Measurements from ENCODE around the gene PLCH1. TPM values are rescaled to one million over a fixed set of nuclear protein-coding genes. Genes with fewer than 3 reads are reported as not detected.

PLCH1 gene
- total and polyA plus RNA-seq, 2 experiments from 2014 or later: 8.1 to 25.3 TPM

DNA sequence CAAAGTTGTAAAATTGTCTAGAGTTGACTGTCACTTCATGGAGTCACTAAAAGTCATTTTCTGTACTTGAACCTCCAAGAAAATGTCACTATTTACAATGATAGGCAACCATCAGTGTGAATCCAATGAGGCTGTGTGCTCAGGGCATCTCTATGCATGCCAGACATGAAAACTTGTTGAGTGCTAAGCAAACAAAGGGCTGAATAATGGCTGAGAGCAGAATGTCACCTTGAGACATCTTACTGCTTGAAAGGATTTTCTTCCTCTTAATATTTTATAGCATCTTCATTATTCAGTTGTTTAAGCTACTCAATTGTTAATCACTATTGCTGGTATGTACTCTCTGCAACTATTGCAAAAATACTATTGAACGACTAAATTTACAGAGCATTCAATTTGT is 184.7 kb downstream of the PLCH1 start (continued):
- TF ChIP-seq ZNF331 (CRISPR knock-in tag; IDR thresholded peaks at IDR 0.05; ENCODE audit: low read depth) (no peak), POLR2AphosphoS5 (IDR thresholded peaks at IDR 0.05; ENCODE audit: low read depth) (no peak), EZH2 (IDR thresholded peaks at IDR 0.05; ENCODE audit: low read depth, unreplicated experiment) (no peak), NANOG (IDR thresholded peaks at IDR 0.05; ENCODE audit: borderline replicate concordance) (no peak), CTCF (conservative IDR thresholded peaks at IDR 0.05; ENCODE audit: low read depth in 2 of 2) (no peak)

DNA sequence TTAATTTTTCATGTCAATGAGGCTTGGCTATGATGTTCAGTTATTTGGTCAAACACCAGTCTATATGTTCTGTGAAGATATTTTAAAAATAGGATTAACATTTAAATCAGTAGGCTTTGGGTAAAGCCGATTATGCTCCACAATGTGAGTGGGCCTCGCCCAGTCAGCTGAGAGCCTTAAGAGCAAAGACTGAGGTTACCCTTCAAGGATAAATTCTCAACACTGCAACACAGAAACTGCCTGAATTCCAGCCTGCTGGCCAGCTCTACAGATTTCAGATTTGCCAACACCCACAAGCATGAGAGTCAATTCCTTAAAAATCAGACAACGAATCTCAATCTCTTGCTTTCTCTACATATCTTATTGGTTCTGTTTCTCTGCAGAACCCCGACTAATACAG is 188.3 kb downstream of the PLCH1 start:
- H3K4me1 ChIP-seq (ENCODE audit: insufficient read depth): no peaks in the 10 kb centered on the region
- H2AFZ ChIP-seq: no peak overlapping the region
- Mint-ChIP-seq H3K4me3 (no peak overlapping the region), H3K4me1 (no peaks in the 10 kb centered on the region), H3K36me3 (ENCODE audit: low read depth) (peaks cover 7% of the 10 kb centered on the region; the same call in 1 of the 3 replicates), H3K27me3 (ENCODE audit: insufficient read depth, low read depth, poor library complexity) (no peaks in the 10 kb centered on the region), H3K9me3 (no peaks in the 10 kb centered on the region), H3K27ac (no peak overlapping the region)
- no peak for ATAC-seq
- H3K27ac ChIP-seq (ENCODE audit: low read depth): no peak overlapping the region
- no peaks in the 10 kb centered on the region for H4K20me1 ChIP-seq (replicated peaks; ENCODE audit: insufficient read depth)
- no peak for TF ChIP-seq POLR2AphosphoS5 (IDR thresholded peaks at IDR 0.05; ENCODE audit: low read depth)
- no peak for TF ChIP-seq JUNB (IDR thresholded peaks at IDR 0.05; ENCODE audit: unreplicated experiment)
- no peak for TF ChIP-seq ZNF114 (CRISPR knock-in tag; IDR thresholded peaks at IDR 0.05)
- no peak for TF ChIP-seq NANOG (IDR thresholded peaks at IDR 0.05; ENCODE audit: borderline replicate concordance)
- no peak for TF ChIP-seq CREB1 (CRISPR knock-in tag; IDR thresholded peaks at IDR 0.05; ENCODE audit: low read depth)
- no peak for TF ChIP-seq EZH2 (IDR thresholded peaks at IDR 0.05; ENCODE audit: low read depth, unreplicated experiment)
- no peak for TF ChIP-seq ZNF462 (CRISPR knock-in tag; IDR thresholded peaks at IDR 0.05)
- TF ChIP-seq ZNF331 (CRISPR knock-in tag; IDR thresholded peaks at IDR 0.05; ENCODE audit: low read depth): no peak
- TF ChIP-seq, protein P1, sequence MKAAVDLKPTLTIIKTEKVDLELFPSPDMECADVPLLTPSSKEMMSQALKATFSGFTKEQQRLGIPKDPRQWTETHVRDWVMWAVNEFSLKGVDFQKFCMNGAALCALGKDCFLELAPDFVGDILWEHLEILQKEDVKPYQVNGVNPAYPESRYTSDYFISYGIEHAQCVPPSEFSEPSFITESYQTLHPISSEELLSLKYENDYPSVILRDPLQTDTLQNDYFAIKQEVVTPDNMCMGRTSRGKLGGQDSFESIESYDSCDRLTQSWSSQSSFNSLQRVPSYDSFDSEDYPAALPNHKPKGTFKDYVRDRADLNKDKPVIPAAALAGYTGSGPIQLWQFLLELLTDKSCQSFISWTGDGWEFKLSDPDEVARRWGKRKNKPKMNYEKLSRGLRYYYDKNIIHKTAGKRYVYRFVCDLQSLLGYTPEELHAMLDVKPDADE (IDR thresholded peaks at IDR 0.05): no peak
- H3K27me3 ChIP-seq (ENCODE audit: insufficient read depth): no peaks in the 10 kb centered on the region
- H3K9me2 ChIP-seq (ENCODE audit: insufficient read depth): no peaks in the 10 kb centered on the region
- no peak for DNase-seq (ENCODE audit: low spot score)
- no peaks in the 10 kb centered on the region for H3K79me2 ChIP-seq (replicated peaks; ENCODE audit: insufficient read depth)
- H3K36me3 ChIP-seq (ENCODE audit: insufficient read depth): no peaks in the 10 kb centered on the region
- no peak overlapping the region for H3K4me3 ChIP-seq
- H3K4me2 ChIP-seq: no peak overlapping the region
- H3F3A ChIP-seq (replicated peaks; ENCODE audit: low read depth): no peaks in the 10 kb centered on the region
